Measurements from ENCODE around the gene ZNF544.

GRCh38 chr19:58213075-58213369 is 15.7 kb upstream of the ZNF544 start:
- TF ChIP-seq POLR2AphosphoS5 (IDR thresholded peaks at IDR 0.05; ENCODE audit: low read depth, low read length), result no peak
- TF ChIP-seq POLR2A (IDR thresholded peaks at IDR 0.05; ENCODE audit: low read depth, low read length), result no peak

All from GM12892 (cell line).